Upper lobe of right lung (tissue), 1 donor: ENCODE measurements around the gene VPS13D. TPM values are rescaled to one million over a fixed set of nuclear protein-coding genes. Genes with fewer than 3 reads are reported as not detected.

Experiments used
- ATAC-seq: fragments of 200-7000 bp; cut with Tn5 transposase; one replicate; pipeline ENCODE4 v1.9.1; 2020; ENCODE audit warnings: mild to moderate bottlenecking, moderate library complexity
- DNase-seq: peaks from one replicate; pipeline ENCODE4 v3.0.0-alpha.2; 2020
- H3K27ac ChIP-seq: fragments of 200-600 bp; one replicate; pipeline ENCODE4 v1.8.0; 2022
- H3K27me3 ChIP-seq: fragments of 200-600 bp; one replicate; pipeline ENCODE4 v1.8.0; 2022; ENCODE audit warnings: mild to moderate bottlenecking
- H3K36me3 ChIP-seq: fragments of 200-600 bp; one replicate; pipeline ENCODE4 v1.8.0; 2022
- H3K4me1 ChIP-seq: fragments of 200-600 bp; one replicate; pipeline ENCODE4 v1.8.0; 2022
- H3K4me3 ChIP-seq: fragments of 200-600 bp; one replicate; pipeline ENCODE4 v1.8.0; 2022; ENCODE audit warnings: mild to moderate bottlenecking
- H3K9me3 ChIP-seq: fragments of 200-600 bp; one replicate; pipeline ENCODE4 v1.8.0; 2022
- intact Hi-C: fragments of 100-400 bp; cut with DNase I; formaldehyde crosslinking; loops from one replicate; pipeline ENCODE4 v1.11.0; 2022
- total RNA-seq: library from RNA; stranded (reverse); fragmentation: NEBNext Ultra II Directional; extraction: Animal tissue kit (Norgen Biotek cat#: 25700); gene quantifications from one replicate; pipeline ENCODE4 v1.2.1, GENCODE V29; 2021
- TF ChIP-seq, protein P1 (sequence below): fragments of 200-600 bp; IDR thresholded peaks from one replicate; pipeline ENCODE4 v1.8.0; 2022; ENCODE audit warnings: antibody characterized with exemption
- donor health status: DM: no; HTN: yes; CAD: no; lungs with severe emphysema.

VPS13D gene
- total RNA-seq, 1 donor from 2014 or later: 74.7 TPM

DNA sequence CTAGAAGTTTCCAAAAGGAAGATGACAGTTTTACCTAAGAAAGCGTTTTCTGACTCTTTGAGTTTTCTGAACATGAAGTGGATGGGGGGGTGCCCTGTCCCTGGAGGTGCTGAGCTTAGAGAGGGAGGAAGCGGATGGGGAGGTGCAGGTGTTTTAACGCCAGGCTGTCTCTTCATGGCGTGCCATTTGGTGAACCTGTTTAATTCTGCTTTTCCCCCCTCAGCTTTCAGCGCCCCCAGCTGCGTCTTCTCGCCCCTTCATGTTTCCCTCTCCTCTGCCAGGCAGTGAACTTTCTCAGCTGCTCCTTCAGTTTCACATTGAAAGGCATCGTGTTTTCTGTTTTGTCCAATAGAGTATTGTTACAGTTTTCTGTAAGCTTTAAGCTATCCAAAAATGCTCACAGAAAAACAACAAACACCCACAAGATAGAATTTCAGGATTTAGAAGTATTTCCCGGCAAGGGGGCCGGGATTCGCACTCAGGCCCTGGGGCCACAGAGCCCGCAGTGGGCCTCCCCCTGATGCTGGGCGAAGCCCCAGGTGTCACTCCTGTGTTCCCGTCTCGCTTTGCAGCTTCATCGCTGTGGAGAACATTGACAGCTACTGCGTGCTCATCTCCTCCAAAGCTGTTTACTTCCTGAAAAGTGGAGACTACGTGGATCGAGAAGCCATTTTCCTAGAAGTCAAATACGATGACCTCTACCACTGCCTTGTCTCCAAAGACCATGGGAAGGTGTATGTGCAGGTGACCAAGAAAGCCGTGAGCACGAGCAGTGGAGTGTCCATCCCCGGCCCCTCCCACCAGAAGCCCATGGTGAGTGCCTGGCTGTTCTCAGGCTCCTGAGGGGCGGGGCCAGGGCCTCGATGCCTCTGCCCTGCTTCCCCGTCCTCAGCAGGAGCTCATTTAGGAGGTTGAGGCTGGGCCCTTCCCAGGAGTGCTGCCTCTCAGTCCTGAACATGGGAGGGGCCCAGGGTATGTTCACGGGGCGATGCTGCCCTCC, 276.8 kb downstream of the VPS13D start:
- DNase-seq: no peak
- peaks cover 18% of the 10 kb centered on the region for H3K4me1 ChIP-seq
- H3K36me3 ChIP-seq: peaks cover 29% of the 10 kb centered on the region
- H3K4me3 ChIP-seq: no peak overlapping the region
- H3K9me3 ChIP-seq: no peaks in the 10 kb centered on the region
- no peak for ATAC-seq
- H3K27ac ChIP-seq: no peak overlapping the region
- intact Hi-C loops: no loop called here
- TF ChIP-seq, protein P1, sequence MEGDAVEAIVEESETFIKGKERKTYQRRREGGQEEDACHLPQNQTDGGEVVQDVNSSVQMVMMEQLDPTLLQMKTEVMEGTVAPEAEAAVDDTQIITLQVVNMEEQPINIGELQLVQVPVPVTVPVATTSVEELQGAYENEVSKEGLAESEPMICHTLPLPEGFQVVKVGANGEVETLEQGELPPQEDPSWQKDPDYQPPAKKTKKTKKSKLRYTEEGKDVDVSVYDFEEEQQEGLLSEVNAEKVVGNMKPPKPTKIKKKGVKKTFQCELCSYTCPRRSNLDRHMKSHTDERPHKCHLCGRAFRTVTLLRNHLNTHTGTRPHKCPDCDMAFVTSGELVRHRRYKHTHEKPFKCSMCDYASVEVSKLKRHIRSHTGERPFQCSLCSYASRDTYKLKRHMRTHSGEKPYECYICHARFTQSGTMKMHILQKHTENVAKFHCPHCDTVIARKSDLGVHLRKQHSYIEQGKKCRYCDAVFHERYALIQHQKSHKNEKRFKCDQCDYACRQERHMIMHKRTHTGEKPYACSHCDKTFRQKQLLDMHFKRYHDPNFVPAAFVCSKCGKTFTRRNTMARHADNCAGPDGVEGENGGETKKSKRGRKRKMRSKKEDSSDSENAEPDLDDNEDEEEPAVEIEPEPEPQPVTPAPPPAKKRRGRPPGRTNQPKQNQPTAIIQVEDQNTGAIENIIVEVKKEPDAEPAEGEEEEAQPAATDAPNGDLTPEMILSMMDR: no peak
- no peaks in the 10 kb centered on the region for H3K27me3 ChIP-seq

DNA sequence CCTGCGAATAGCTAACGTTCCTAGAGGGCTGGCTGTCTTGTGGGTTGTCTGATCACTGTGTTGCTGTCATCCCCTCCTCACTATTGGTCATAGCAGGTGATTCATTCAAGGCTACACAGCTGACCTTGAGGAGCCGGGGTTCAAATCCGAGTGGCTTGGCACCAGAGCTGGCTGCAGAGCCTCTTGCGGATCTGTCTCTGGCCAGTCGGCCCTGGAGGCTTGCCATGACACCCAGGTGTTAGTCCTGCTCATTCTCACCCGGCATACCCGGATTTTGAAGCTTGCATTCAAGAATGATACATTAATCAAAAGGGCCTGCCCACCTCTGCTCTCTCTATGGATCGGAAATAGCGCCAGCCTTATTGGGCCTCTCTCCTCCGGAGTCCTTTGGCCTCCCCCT, 277.8 kb downstream of the VPS13D start:
- no peaks in the 10 kb centered on the region for H3K9me3 ChIP-seq
- ATAC-seq (no peak), DNase-seq (no peak)
- no peaks in the 10 kb centered on the region for H3K27me3 ChIP-seq
- no peak overlapping the region for H3K4me3 ChIP-seq
- peaks cover 29% of the 10 kb centered on the region for H3K36me3 ChIP-seq
- H3K27ac ChIP-seq: no peak overlapping the region
- peaks cover 25% of the 10 kb centered on the region for H3K4me1 ChIP-seq
- TF ChIP-seq, protein P1: no peak
- intact Hi-C loops: no loop called here

DNA sequence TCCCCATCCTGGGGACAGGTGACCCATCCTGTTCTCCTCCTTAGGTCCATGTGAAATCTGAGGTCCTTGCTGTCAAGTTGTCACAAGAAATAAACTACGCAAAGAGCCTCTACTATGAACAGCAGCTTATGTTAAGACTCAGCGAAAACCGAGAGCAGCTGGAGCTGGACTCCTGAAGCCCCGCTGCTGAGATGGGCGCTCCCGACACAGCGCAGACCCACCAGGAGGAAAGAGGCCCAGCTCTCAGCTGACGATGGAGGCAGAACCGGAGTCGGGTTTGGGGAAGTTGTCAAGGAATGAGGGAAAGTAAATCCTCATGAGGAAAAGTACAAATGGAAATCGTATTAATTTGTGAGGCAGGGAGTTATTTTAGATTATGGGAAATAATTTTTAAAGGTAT, 279.0 kb downstream of the VPS13D start:
- peaks cover 29% of the 10 kb centered on the region for H3K36me3 ChIP-seq
- TF ChIP-seq, protein P1: no peak
- peaks cover 25% of the 10 kb centered on the region for H3K4me1 ChIP-seq
- H3K4me3 ChIP-seq: no peak overlapping the region
- ATAC-seq (no peak), DNase-seq (no peak)
- H3K9me3 ChIP-seq: no peaks in the 10 kb centered on the region
- intact Hi-C loops: no loop called here
- no peak overlapping the region for H3K27ac ChIP-seq
- H3K27me3 ChIP-seq: no peaks in the 10 kb centered on the region

DNA sequence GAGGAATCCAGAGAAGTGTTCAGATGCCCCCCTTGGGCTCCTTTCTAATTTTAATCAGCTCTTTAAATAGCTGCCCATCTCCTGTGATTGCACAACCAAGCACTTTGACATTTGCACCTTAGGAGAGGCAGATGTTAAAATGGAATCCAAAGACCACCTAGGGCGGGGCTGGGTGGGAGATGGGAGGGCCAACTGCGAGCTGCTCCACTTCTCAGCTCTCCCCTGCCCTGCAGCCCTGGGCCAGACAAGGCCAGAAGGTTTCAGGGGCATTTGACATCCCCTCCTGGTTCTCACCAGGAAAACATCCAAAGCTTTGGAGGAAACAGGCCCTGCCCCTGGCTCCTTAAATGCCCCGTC, 281.3 kb downstream of the VPS13D start:
- Histone ChIP-seq H3K27ac (peak overlapping the region; percentile 28), H3K9me3 (no peaks in the 10 kb centered on the region), H3K4me3 (peak overlapping the region; percentile 6), H3K27me3 (no peaks in the 10 kb centered on the region), H3K4me1 (peaks cover 18% of the 10 kb centered on the region), H3K36me3 (peaks cover 29% of the 10 kb centered on the region)
- ATAC-seq (no peak), DNase-seq (no peak)
- TF ChIP-seq, protein P1: no peak
- intact Hi-C loops: no loop called here

DNA sequence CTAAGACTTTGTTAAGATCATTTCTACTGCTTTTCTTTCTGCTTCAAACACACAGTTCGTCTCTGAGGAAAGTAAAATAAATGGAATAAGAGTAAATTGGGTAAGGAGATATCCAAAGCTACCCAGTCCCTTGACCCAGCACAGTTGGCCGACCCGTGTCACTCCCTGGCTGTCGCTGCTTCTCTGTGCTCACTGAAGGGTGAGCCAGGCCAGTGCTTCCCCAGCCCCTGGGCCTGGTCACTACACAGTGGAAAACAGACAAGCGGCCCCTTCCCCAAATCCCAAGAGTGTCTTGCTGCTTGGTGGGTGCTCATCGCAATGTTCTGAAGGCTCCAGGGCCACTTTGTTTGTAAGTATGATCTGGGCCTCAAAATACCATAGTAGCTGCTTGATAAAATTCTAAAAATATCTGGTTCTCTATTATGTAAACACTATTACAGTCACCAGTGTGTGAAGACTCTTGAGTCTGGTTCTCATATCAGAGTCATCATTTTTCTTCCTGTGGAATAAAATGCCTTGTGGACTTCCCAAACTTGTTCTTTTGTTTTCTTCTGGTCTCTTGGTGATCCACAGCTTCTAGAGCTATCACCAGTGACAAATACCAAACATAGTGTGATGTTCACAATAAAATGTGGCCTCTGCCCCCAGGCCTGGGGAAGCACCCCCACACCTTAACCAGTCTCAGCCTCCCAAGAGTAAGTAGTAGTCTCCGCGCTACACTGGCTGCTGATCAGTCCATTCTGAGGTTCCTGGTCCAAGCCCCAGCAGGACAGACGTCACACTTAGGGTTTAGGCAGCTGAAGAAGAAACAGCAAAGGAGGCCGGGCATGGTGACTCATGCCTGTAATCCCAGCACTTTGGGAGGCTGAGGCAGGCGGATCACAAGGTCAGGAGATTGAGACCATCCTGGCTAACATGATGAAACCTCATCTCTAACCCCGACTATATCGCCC, 282.0 kb downstream of the VPS13D start:
- H3K27ac ChIP-seq: peak overlapping the region; percentile 28
- H3K27me3 ChIP-seq: no peaks in the 10 kb centered on the region
- H3K36me3 ChIP-seq: peaks cover 25% of the 10 kb centered on the region
- no peak overlapping the region for H3K4me3 ChIP-seq
- no peak for ATAC-seq
- no peak for DNase-seq
- peaks cover 18% of the 10 kb centered on the region for H3K4me1 ChIP-seq
- intact Hi-C loops: no loop called here
- H3K9me3 ChIP-seq: no peaks in the 10 kb centered on the region
- TF ChIP-seq, protein P1: no peak
